GM19351 (cell line): Measurements from ENCODE around the gene EYA4.

Source experiments
- ATAC-seq: cut with Tn5 transposase; IDR thresholded peaks from one replicate; pipeline ENCODE4 v1.9.1; 2021; ENCODE audit warnings: mild to moderate bottlenecking, moderate library complexity; ENCODE audit not compliant: unreplicated experiment

EYA4 gene

DNA sequence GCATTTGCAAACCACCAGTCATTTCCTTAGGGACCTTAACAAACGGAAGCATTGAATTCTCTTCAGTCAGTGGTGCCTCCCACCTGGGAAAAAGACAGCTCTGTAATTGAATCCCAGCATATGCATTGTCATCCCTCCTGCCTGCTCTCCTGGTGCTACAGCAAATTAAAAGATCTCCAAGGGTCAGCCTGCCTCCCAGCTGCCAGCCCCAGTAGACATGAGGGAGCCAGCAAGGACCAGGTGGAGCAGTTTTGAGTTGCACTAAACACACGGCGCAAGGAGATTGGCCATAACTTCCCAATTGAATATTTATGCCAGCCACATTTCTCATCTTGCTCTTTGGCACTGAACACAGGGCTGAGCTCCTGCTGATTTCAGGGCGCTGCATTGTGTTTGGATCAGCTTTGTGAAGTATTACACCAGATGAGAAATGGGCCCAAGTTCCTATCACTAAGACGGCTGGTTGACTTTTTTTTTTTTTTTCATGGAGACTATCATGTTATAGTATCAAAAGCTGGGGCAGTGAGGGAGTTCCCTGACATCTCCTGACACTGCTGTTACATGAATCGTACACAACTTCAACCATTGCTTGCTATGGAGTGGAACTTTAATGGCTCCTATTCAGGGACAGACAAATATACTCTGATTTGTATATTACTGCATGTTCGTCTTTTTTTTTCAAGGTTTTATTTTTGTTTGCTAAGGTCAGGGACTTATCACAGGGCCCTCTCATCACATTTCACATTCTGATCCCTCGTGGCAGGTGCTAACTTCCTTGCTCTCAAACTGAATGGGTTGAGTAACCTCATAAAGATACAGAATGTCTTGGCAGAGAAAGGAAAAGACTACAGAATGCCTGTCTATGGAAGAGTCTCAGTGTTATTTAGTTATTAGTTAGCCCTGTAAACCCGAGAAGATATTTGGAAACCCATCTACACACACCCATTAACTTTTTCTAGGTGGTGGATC is 191.1 kb downstream of the EYA4 start:
- ATAC-seq: no peak

DNA sequence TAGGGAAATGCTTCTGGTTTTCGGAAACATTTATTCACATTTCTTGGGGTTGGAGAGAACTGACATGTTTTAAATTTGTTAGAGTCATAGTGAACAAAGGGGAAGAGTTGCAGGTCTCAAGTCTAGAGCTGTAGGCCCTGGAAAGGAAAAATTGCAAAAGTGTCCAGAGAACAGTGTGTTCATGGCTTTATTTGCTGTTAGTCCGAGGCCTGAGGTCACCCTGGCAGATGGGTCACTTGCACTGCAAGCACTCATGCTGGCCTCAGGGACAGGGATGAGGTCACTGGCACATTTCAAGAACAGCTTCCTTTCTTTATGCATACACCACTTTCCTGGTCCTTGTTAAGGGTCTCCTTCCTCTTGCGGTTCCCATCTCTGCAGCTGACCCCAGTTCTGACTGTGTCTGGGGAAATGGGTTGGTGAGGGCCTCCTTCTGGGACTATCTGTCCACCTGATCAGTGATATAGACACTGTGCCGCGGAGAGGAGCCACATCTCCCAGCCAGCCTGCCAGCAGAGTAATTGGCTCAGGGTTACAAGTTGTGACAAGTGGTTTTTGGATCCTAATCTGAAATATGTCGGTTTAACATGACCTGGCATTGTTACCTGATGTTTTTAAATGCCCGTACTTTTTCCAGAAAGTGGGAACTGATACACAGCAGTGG is 194.0 kb downstream of the EYA4 start:
- no peak for ATAC-seq

DNA sequence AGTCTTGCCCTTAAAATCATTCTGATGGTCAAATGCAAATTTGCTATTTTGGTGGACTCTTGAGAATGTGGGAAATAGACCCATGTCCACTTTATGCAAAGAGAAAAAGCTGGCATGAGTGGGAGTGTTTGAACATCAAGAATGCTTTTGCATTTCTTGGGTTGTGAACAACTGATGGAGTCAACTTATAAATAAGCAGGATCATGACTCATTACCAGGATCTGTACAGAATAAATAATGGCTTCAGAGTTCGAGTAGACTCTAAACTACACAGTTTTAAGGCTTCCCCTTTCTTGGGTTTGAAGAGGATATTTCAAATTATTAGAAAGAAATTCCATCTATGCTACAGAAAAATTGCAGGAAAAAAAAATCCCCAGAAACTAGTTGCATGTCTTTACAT is 195.5 kb downstream of the EYA4 start:
- ATAC-seq: no peak

DNA sequence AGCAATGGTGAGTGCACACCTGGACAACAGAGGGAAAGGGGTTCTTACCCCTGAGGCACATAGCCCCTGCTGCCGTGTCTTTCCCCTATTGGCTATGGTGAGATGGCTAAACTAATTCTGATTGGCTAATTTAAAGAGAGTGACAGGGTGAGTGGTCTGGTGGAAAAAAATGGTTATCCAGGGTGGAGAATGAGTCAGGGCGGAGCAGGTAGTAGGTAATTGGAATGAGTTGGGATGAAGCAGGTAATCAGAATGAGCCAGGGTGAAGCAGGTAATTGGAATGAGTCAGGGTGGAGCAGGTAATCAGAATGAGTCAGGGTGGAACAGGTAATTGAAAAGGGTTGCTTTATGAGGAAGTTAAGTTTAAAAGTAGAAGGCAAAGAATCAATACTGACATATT is 200.3 kb downstream of the EYA4 start:
- no peak for ATAC-seq

DNA sequence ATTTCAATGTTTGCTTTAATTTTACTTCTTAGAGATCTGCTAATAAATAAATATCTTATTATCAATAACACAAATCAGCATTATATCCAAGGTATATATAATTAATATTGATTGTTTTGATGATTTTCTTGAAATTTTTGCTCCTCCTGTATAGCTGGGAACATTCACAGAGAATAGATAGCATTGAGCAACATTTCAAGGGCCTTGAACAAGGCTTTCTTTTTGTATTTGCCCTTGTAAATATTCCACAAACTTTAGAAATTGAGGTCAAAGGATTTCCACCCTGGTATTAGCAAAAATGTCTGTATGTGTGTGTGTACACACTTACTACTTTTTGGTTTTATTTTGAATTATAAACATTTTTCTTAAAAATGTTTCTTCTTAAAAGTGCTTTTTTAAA is 205.6 kb downstream of the EYA4 start:
- ATAC-seq: no peak

DNA sequence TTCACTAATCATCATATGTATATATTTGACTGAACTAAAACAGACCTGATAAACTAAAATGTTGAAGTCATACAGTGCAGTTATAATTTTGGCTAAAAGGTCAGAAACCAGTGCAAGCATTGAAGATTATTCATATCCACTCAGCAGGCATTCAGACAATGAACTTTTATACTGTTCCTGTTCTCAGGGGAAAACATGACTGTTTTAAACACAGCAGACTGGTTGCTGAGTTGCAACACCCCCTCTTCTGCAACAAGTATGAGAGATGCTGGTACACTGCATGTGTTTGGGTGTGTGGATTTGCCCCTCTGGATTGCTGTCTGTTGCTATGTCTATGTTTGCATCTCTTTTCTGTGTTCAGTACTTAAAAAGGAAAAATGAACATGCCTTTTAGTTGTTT is 206.8 kb downstream of the EYA4 start:
- ATAC-seq: no peak

DNA sequence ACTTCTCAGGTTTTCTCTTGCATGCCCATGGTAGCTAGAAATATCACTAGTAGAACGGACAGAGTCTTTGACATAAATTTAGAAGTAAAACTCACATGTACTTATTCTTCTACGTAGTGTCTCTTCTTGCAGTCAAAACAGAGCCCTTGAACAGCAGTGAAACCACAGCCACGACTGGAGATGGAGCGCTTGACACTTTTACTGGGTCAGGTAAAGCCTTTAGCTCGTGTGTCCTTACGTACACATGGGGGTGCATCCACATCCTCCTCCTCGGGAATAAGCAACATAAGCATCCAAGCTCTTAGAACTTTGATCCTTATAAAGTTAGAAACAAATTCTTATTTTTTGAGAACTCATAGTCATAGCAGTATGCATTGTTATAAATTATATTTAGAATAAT is 215.3 kb downstream of the EYA4 start:
- no peak for ATAC-seq

DNA sequence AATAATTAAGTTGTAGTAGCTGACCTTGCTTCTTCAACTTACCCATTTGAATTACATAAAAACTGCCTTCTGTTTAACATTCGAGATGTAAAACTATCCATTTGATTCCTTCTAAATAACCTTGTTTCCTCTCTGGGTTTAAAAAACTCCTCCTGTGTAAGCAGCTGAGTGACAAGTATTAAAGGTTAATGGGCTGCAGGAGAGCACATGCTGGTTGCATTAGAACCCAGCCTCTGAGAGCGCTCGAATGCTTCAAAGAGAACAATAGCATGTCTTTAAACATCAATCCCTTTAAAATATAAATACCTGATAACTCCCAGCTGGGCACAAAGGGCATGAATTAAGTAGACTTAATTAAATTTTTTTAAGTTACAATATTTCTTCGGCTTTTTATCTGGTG is 215.8 kb downstream of the EYA4 start:
- ATAC-seq: no peak

DNA sequence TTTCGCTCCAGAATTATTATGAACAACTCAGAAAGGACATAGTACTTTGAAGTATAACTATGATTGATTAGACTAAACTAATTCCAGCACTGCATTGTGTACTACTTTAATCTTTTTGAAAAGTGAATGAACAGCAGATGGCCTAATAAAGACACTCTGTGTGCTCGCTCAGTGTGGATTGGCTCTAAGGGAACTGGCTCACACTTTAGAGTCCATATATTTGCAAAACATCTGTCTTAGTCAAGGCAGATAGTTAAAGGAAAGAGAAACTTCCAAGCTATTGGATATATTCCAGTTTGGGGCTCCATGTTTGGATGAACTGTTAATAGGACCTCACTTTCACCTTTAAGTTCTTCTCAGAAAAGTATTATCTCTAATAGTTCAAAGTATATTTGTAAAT is 218.9 kb downstream of the EYA4 start:
- ATAC-seq: no peak

DNA sequence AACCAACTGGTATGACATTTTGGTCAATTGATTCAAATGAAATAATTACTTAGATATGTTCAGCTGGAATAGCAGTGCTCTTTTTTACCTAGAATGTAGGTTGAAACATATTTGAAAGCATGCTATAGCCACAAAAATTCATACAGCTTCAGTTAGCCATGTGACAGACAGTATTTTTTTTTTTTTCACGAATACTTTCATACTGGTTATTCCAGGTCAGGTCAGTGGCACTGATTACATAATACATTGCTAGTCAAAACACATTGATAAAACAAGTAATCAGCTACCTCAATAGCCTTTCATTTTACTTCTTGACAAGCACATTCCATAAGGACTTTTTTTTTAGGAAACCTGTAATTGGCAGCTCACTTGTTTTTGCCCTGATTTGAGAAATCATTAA is 222.6 kb downstream of the EYA4 start:
- ATAC-seq: no peak

DNA sequence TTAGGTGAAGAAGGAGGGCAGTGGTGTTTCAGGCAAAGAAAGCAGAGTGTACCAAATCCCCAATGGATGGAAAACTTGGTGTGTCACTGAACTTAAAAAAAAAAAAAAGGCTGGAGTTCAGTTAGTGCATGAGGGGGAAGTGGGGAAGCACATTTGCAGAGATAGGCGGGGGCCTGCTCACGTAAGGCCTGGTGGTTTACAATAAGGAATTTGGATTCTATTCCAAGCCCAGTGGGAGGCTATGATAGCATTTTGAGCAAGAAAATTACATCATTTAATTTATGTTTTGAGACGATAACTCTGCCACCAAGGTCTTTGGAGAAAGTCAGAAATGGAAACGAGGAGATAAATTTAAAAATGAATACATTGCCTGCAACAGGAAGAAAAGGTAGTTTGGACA is 225.5 kb downstream of the EYA4 start:
- ATAC-seq: no peak

DNA sequence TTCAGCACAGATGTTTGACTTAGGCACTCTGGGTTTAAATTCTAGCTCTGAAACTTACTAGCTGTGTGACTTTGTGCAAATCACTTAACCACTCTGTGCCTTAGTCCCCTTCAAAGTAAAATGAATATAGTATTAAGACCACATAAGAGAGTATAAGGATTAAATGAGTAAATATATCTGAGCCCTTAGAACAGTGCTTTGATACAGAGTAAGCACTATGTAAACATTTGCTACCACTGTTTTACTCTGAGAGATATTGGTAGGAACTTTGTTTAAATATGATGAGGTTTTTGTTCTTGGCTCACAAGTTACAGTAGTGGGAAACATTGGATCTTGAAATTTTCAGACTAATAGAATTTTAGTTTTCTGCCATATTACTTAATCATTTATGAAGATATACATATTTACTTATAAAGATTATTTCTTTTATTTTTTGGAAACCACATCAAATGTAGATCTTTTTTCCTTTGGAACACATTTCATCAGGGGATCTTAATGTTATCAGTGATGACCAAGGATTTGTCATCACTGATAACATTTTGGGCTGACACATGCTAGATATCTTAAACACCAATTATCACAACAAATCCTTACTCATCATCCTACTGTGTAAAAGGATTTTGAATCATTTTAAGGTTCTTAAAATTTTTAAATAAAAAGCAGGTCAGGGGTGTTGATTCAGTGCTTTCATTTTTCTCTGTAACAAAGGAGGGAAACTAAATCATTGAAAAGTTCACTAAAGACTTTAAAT is 226.2 kb downstream of the EYA4 start:
- ATAC-seq: no peak

DNA sequence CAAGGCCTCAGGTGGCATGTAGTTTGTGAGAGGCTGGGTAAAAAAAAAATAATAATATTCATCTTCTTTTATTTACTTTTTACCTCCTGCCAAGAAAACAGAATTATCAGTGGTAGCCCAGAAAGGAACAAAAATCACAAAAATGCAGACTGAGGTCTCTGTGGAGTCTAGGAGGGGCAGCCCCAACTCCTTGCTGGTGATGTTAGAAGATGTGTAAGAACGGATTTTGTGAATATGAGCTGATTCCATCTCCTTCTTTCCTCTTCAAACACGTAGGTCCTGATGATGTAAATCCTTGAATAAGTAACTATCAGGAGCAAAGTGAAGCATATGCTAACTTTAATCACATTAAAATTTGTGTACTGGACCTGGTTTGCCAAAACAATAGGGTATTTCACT is 226.8 kb downstream of the EYA4 start:
- ATAC-seq: no peak

DNA sequence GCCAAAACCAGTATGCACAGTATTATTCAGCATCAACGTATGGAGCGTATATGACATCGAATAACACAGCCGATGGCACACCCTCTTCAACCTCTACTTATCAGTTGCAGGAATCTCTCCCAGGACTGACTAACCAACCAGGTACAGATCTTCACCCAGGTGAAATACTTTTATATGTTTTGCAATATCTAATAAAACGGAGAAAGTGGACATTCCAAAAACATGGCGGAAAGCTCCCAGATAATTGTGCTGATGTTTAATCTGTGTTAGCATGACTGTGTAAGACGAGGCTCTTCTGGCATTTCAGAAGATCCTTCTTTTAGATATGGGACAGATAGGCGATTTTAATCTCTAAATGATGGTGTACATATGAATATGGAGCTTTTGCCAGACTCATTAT is 227.4 kb downstream of the EYA4 start:
- no peak for ATAC-seq

DNA sequence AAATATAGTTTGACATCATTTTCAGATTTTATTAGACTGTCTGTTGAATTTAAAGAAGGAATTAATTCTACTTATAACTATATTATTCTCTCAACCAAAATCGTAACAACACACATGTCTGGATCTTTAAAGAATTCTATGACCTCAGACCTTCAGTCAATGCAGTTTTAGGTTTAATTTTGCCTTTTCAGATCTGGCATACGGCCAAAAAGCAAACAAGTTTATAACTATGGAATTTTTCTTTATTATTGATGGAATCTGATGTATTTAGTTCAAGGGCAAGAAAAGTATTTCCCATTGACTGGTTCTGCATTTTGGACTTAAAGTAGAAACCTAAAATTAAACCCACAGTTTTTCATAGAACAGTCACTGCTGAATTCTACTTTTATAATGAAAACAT is 233.4 kb downstream of the EYA4 start:
- no peak for ATAC-seq

DNA sequence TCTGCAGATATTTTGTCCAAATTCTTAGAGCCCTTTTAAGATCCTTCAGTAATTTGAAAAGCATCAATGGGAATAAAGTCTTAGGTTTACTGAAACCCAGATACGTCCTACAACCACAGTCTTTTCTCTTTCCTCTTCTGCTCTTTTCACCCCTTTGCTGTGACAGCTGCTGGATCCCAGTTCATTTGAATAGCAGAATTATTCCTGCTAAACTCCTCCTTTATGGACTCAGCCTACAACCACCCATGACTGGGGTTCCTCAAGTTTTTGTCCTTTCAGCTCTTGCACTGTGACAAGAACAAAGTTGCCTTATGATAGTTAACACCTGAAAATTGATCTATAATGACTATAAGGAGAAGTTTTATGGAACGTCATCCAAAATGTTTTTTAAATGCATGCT is 237.5 kb downstream of the EYA4 start:
- ATAC-seq: no peak

DNA sequence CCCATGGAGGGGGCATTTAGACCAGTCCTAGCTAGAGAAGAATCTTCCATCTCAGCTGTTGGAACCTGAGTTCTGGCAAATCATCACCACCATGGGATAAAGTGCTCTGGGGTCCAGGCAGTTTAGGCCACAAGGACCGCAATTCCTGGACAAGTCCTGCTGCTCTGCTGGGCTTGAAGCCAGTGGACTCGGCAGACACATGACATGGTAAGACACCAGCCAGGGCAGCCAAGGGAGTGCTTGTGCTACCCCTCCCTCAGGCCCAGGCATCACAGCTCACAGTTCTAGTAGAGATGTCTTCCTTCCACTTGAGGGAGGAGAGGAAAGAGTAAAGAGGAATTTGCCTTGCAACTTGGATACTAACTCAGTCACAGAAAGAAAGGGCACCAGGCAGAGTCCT is 246.0 kb downstream of the EYA4 start:
- ATAC-seq: no peak

DNA sequence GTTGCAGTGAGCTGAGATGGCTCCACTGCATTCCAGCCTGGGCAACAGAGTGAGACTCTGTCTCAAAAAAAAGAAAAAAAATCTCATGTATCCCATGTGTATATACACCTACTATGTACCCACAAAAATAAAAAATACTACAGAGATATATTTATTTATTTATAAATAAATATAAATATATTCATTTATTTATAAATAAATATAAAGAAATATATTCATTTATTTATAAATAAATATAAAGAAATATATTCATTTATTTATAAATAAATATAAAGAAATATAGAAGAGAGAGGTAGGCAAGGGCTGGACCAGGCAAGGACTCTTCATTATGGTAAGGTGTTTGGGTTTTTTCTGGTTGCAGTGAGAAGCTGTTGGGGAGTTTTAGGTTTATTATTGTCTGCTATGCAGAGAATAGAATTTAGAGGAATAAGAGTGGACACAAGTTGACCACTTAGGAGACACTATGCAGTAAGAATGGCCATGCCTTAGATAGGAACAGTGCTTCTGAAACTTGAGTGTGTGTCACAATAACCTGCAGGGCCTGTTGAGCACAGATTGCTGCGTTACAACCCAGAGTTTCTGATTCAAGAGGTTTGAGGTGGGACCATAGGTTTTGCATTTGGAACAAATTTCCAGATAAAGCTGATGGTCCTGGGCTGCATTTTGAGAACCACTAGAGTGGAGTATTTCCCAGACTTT is 254.2 kb downstream of the EYA4 start:
- ATAC-seq: no peak

DNA sequence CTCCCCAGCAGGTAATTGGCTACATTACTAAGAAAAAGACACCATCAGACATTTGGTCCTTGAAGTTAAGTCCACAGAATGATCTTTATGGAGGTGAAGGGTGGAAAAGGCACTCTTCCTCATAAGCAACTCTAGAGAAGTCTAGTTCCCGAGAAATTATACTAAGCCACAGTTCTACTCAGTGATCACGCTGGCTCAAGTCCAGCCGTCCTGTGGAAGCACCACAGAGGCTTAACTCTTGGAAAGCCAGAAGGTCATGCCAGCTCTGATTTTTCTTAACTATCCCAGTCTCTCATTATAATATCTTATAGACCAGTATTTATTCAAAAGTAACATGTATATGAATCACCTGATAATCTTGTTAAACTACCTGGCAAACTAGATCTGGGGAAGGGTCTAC is 258.5 kb downstream of the EYA4 start:
- no peak for ATAC-seq

DNA sequence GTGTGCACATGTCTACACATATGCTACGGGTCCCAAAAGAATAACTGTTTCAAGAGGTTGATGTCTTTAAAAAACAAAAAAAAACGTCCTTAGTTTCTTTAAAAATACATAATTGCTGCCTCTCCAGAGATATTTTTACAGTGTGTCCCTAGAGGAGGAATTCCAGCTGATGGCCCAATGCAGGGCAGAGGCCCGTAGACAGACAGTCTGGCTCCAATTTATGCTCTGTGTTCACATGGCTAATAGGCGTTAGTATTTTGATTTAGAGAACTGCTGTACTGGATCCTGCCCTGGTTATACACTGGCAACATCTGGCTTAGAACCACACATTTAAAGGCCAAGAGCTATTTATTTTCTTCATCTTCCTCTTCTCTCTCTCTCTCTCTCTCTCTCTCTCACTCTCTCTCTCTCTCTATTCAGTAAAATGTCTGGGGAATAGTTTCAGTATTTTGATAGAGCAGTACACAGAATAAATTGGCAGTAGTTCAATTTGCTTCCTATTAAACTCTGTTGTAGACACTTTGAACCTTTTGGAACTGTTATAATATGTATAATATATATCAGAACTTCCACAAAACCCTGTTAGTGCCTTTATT is 260.6 kb downstream of the EYA4 start:
- no peak for ATAC-seq
